Measurements from ENCODE around the gene GBE1. TPM values are rescaled to one million over a fixed set of nuclear protein-coding genes. Genes with fewer than 3 reads are reported as not detected.

GBE1 gene
- total RNA-seq, 1 donor from 2014 or later, result 34.4 TPM

GRCh38 chr3:81723732-81724313 is 37.6 kb downstream of the GBE1 start:
- peak overlapping the region; percentile 33 for H2AFZ ChIP-seq (replicated peaks)
- H3K4me3 ChIP-seq, result no peak overlapping the region
- H3K4me2 ChIP-seq, result no peak overlapping the region
- no peak for TF ChIP-seq EZH2phosphoT487 (IDR thresholded peaks at IDR 0.05)
- TF ChIP-seq, protein P1, sequence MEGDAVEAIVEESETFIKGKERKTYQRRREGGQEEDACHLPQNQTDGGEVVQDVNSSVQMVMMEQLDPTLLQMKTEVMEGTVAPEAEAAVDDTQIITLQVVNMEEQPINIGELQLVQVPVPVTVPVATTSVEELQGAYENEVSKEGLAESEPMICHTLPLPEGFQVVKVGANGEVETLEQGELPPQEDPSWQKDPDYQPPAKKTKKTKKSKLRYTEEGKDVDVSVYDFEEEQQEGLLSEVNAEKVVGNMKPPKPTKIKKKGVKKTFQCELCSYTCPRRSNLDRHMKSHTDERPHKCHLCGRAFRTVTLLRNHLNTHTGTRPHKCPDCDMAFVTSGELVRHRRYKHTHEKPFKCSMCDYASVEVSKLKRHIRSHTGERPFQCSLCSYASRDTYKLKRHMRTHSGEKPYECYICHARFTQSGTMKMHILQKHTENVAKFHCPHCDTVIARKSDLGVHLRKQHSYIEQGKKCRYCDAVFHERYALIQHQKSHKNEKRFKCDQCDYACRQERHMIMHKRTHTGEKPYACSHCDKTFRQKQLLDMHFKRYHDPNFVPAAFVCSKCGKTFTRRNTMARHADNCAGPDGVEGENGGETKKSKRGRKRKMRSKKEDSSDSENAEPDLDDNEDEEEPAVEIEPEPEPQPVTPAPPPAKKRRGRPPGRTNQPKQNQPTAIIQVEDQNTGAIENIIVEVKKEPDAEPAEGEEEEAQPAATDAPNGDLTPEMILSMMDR (IDR thresholded peaks at IDR 0.05), result no peak
- TF ChIP-seq EZH2 (IDR thresholded peaks at IDR 0.05), result no peak
- no peaks in the 10 kb centered on the region for H3K9me3 ChIP-seq (ENCODE audit: low read depth)
- no peaks in the 10 kb centered on the region for H3K79me2 ChIP-seq (ENCODE audit: low read depth)
- H4K20me1 ChIP-seq (ENCODE audit: low read depth), result no peaks in the 10 kb centered on the region
- H3K9ac ChIP-seq, result no peak overlapping the region
- H3F3A ChIP-seq (ENCODE audit: low read depth), result no peaks in the 10 kb centered on the region
- Mint-ChIP-seq H3K4me1 (peaks cover 23% of the 10 kb centered on the region), H3K36me3 (no peaks in the 10 kb centered on the region), H3K4me3 (peak overlapping the region; percentile 63), H3K27ac (peak overlapping the region; percentile 99), H3K9me3 (no peaks in the 10 kb centered on the region), H3K27me3 (ENCODE audit: insufficient read depth, low read depth) (no peaks in the 10 kb centered on the region)
- no peaks in the 10 kb centered on the region for H3K27me3 ChIP-seq
- H3K27ac ChIP-seq, result no peak overlapping the region
- no peaks in the 10 kb centered on the region for H3K36me3 ChIP-seq
- DNase-seq (ENCODE audit: low spot score), result no peak
- no peaks in the 10 kb centered on the region for H3K4me1 ChIP-seq

DNA sequence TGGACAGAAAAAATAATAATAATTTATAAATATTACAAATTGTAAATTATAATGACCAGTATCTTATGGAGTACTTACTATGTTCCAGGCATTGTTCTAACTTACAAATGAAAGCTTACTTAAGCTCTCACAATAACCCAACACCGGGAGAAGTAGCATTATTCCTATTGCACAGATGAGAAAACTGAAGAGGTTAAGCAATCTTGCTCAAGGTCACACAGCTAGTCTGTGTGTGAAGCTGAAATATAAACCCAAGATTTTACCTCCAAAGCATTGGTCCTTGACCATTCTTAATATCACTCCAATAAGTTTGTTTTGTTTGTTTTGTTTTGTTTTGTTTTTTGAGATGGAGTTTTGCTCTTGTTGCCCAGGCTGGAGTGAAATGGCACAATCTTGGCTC is 43.1 kb downstream of the GBE1 start:
- no peak for DNase-seq (ENCODE audit: low spot score)
- Mint-ChIP-seq H3K27ac (no peak overlapping the region), H3K36me3 (no peaks in the 10 kb centered on the region), H3K27me3 (ENCODE audit: insufficient read depth, low read depth) (no peaks in the 10 kb centered on the region), H3K9me3 (no peaks in the 10 kb centered on the region), H3K4me3 (no peak overlapping the region), H3K4me1 (peaks cover 5% of the 10 kb centered on the region)
- no peak for TF ChIP-seq EZH2phosphoT487 (IDR thresholded peaks at IDR 0.05)
- no peak for TF ChIP-seq EZH2 (IDR thresholded peaks at IDR 0.05)
- TF ChIP-seq, protein P1 (IDR thresholded peaks at IDR 0.05), result no peak
- H3K4me2 ChIP-seq, result no peak overlapping the region
- H3K9ac ChIP-seq, result no peak overlapping the region
- H3K79me2 ChIP-seq (ENCODE audit: low read depth), result no peaks in the 10 kb centered on the region
- no peak overlapping the region for H2AFZ ChIP-seq (replicated peaks)
- no peaks in the 10 kb centered on the region for H3K4me1 ChIP-seq
- H3K27me3 ChIP-seq, result no peaks in the 10 kb centered on the region
- H3K27ac ChIP-seq, result no peak overlapping the region
- H3K4me3 ChIP-seq, result no peak overlapping the region
- no peaks in the 10 kb centered on the region for H3K9me3 ChIP-seq (ENCODE audit: low read depth)
- H3F3A ChIP-seq (ENCODE audit: low read depth), result no peaks in the 10 kb centered on the region
- no peaks in the 10 kb centered on the region for H3K36me3 ChIP-seq
- H4K20me1 ChIP-seq (ENCODE audit: low read depth), result no peaks in the 10 kb centered on the region

GRCh38 chr3:81716870-81717509 is 44.5 kb downstream of the GBE1 start:
- Histone ChIP-seq H3K9ac (no peak overlapping the region), H3K4me3 (no peak overlapping the region), H3K4me2 (no peak overlapping the region), H3K4me1 (no peaks in the 10 kb centered on the region), H4K20me1 (ENCODE audit: low read depth) (no peaks in the 10 kb centered on the region), H3K36me3 (no peaks in the 10 kb centered on the region), H3K9me3 (ENCODE audit: low read depth) (no peaks in the 10 kb centered on the region), H3K27ac (no peak overlapping the region), H3F3A (ENCODE audit: low read depth) (no peaks in the 10 kb centered on the region), H3K79me2 (ENCODE audit: low read depth) (no peaks in the 10 kb centered on the region), H3K27me3 (no peaks in the 10 kb centered on the region), H2AFZ (replicated peaks) (no peak overlapping the region)
- no peak for TF ChIP-seq EZH2 (IDR thresholded peaks at IDR 0.05)
- TF ChIP-seq, protein P1 (IDR thresholded peaks at IDR 0.05), result no peak
- no peak for TF ChIP-seq EZH2phosphoT487 (IDR thresholded peaks at IDR 0.05)
- no peak overlapping the region for H3K4me3 Mint-ChIP-seq
- no peaks in the 10 kb centered on the region for H3K9me3 Mint-ChIP-seq
- H3K4me1 Mint-ChIP-seq, result peaks cover 3% of the 10 kb centered on the region
- no peaks in the 10 kb centered on the region for H3K27me3 Mint-ChIP-seq (ENCODE audit: insufficient read depth, low read depth)
- DNase-seq (ENCODE audit: low spot score), result no peak
- no peak overlapping the region for H3K27ac Mint-ChIP-seq
- H3K36me3 Mint-ChIP-seq, result no peaks in the 10 kb centered on the region

All from neural progenitor cell (in vitro differentiated cells).